Activated B cell treated with CpG ODN at 0.5 μM for 24 hours (primary cell): ENCODE results near the gene WDR1. TPM values are rescaled to one million over a fixed set of nuclear protein-coding genes. Genes with fewer than 3 reads are reported as not detected.

Experiments used
- ATAC-seq: fragments of 200-7000 bp; cut with Tn5 transposase; one replicate; pipeline ENCODE4 v1.10.0; 2021; ENCODE audit warnings: low read depth, mild to moderate bottlenecking, moderate library complexity
- CTCF ChIA-PET: fragments of 350-600 bp; sonication (Branson Sonifier 250); formaldehyde crosslinking; loops from one replicate; lab custom pipeline; 2021; ENCODE audit warnings: antibody characterized with exemption; lab: Charles Lee
- POLR2A ChIA-PET: fragments of 350-600 bp; sonication (Branson Sonifier 250); formaldehyde crosslinking; loops from one replicate; lab custom pipeline; 2021; ENCODE audit warnings: antibody characterized with exemption; lab: Charles Lee
- DNase-seq: peaks from one replicate; pipeline ENCODE4 v3.0.0; 2022
- H3K27ac Mint-ChIP-seq: one replicate; pipeline ENCODE4 v1.8.0; 2020; ENCODE audit warnings: mixed read lengths
- H3K27me3 Mint-ChIP-seq: one replicate; pipeline ENCODE4 v1.8.0; 2021; ENCODE audit warnings: mixed read lengths
- H3K36me3 Mint-ChIP-seq: one replicate; pipeline ENCODE4 v1.8.0; 2021; ENCODE audit warnings: low read depth, mixed read lengths
- H3K4me1 Mint-ChIP-seq: one replicate; pipeline ENCODE4 v1.8.0; 2021; ENCODE audit warnings: mixed read lengths
- H3K4me3 Mint-ChIP-seq: one replicate; pipeline ENCODE4 v1.8.0; 2020; ENCODE audit warnings: mild to moderate bottlenecking, mixed read lengths
- H3K9me3 Mint-ChIP-seq: one replicate; pipeline ENCODE4 v1.8.0; 2020; ENCODE audit warnings: mixed read lengths
- CTCF ChIP-seq: fragments of 200-600 bp; IDR thresholded peaks from one replicate; pipeline ENCODE4 v1.8.0; 2022; ENCODE audit warnings: antibody characterized with exemption, mild to moderate bottlenecking
- intact Hi-C: fragments of 100-400 bp; cut with micrococcal nuclease; formaldehyde crosslinking; loops from one replicate; pipeline ENCODE4 v1.15.1; 2024
- total RNA-seq: library from RNA; stranded (reverse); gene quantifications from 2 replicates; pipeline ENCODE4 v1.2.3, GENCODE V29; 2022

WDR1 gene
- total RNA-seq, 1 donor from 2014 or later, result 337 TPM

- H3K27ac Mint-ChIP-seq, result no peak overlapping the region
- no peak overlapping the region for H3K4me3 Mint-ChIP-seq
- intact Hi-C loops, result no loop called here
- TF ChIP-seq CTCF, result no peak
- no peaks in the 10 kb centered on the region for H3K36me3 Mint-ChIP-seq
- peaks cover 4% of the 10 kb centered on the region for H3K27me3 Mint-ChIP-seq
- H3K4me1 Mint-ChIP-seq, result no peaks in the 10 kb centered on the region
- ATAC-seq (no peak), DNase-seq (no peak)
- CTCF ChIA-PET, result no interaction called here
- H3K9me3 Mint-ChIP-seq, result no peaks in the 10 kb centered on the region
- POLR2A ChIA-PET, result no interaction called here
Observed at GRCh38 chr4:10135260-10135659, 18.7 kb upstream of the WDR1 start.

GRCh38 chr4:10134141-10134540 is 17.5 kb upstream of the WDR1 start:
- no peaks in the 10 kb centered on the region for H3K36me3 Mint-ChIP-seq
- ChIA-PET CTCF (no interaction called here), POLR2A (no interaction called here)
- peaks cover 10% of the 10 kb centered on the region for H3K27me3 Mint-ChIP-seq
- H3K4me3 Mint-ChIP-seq, result no peak overlapping the region
- intact Hi-C loops, result no loop called here
- H3K4me1 Mint-ChIP-seq, result no peaks in the 10 kb centered on the region
- no peaks in the 10 kb centered on the region for H3K9me3 Mint-ChIP-seq
- no peak overlapping the region for H3K27ac Mint-ChIP-seq
- ATAC-seq (no peak), DNase-seq (no peak)
- no peak for TF ChIP-seq CTCF

- no peak for DNase-seq
- CTCF ChIA-PET, result no interaction called here
- H3K27me3 Mint-ChIP-seq, result peaks cover 33% of the 10 kb centered on the region
Observed at GRCh38 chr4:10131202-10131601, 14.6 kb upstream of the WDR1 start.

GRCh38 chr4:10130178-10130888 is 13.7 kb upstream of the WDR1 start:
- H3K27me3 Mint-ChIP-seq, result peaks cover 34% of the 10 kb centered on the region
- no peaks in the 10 kb centered on the region for H3K36me3 Mint-ChIP-seq
- ChIA-PET CTCF (interaction anchor here (0.5 kb wide), 1 partner anchor 30 kb away, joined by 4 read pairs; no protein-coding TSS in a partner anchor), POLR2A (no interaction called here)
- H3K27ac Mint-ChIP-seq, result no peak overlapping the region
- no peaks in the 10 kb centered on the region for H3K4me1 Mint-ChIP-seq
- no peak for ATAC-seq
- no peak overlapping the region for H3K4me3 Mint-ChIP-seq
- no peak for DNase-seq
- no peaks in the 10 kb centered on the region for H3K9me3 Mint-ChIP-seq
- no peak for TF ChIP-seq CTCF
- intact Hi-C loops, result no loop called here

More at GRCh38 chr4:10131202-10131601, 14.6 kb upstream of the WDR1 start:
- H3K9me3 Mint-ChIP-seq, result no peaks in the 10 kb centered on the region
- no peak overlapping the region for H3K27ac Mint-ChIP-seq
- no peaks in the 10 kb centered on the region for H3K36me3 Mint-ChIP-seq
- intact Hi-C loops, result no loop called here
- no peak overlapping the region for H3K4me3 Mint-ChIP-seq
- TF ChIP-seq CTCF, result no peak
- H3K4me1 Mint-ChIP-seq, result no peaks in the 10 kb centered on the region
- ATAC-seq, result no peak
- POLR2A ChIA-PET, result no interaction called here

- intact Hi-C loops, result no loop called here
- H3K27ac Mint-ChIP-seq, result no peak overlapping the region
- no peak overlapping the region for H3K4me3 Mint-ChIP-seq
- ChIA-PET CTCF (interaction anchor here (0.5 kb wide), 1 partner anchor 31 kb away, joined by 4 read pairs; no protein-coding TSS in a partner anchor), POLR2A (interaction anchor here (0.6 kb wide), 1 partner anchor 14 kb away, joined by 3 read pairs; no protein-coding TSS in a partner anchor)
- DNase-seq (no peak), ATAC-seq (no peak)
- TF ChIP-seq CTCF, result no peak
- no peaks in the 10 kb centered on the region for H3K9me3 Mint-ChIP-seq
- peaks cover 41% of the 10 kb centered on the region for H3K27me3 Mint-ChIP-seq
- no peaks in the 10 kb centered on the region for H3K36me3 Mint-ChIP-seq
- no peaks in the 10 kb centered on the region for H3K4me1 Mint-ChIP-seq
Observed at GRCh38 chr4:10129196-10130177, 12.9 kb upstream of the WDR1 start.
